IMR-90 (cell line): ENCODE results near the gene SNX25. TPM values are rescaled to one million over a fixed set of nuclear protein-coding genes. Genes with fewer than 3 reads are reported as not detected.

ENCODE experiments used
- ATAC-seq: fragments of 200-7000 bp; cut with Tn5 transposase; 2 replicates; pipeline ENCODE4 v1.9.1; 2020; ENCODE audit warnings: low read depth, mild to moderate bottlenecking, moderate library complexity
- BruUV-seq: library from RNA; stranded (reverse); fragments of 400-500 nt; replicated peaks from 2 replicates; lab custom pipeline; 2021; lab: Mats Ljungman, UMichigan
- CTCF ChIA-PET: fragments of 300-600 bp; formaldehyde crosslinking; extraction: SDS; loops from one replicate; lab custom pipeline; 2021; ENCODE audit warnings: antibody characterized with exemption; lab: Yijun Ruan, JAX
- POLR2A ChIA-PET: fragments of 300-600 bp; sonication (Branson Sonifier 250); formaldehyde crosslinking; loops from one replicate; lab custom pipeline; 2022; ENCODE audit warnings: antibody characterized with exemption; ENCODE audit not compliant: unreplicated experiment; lab: Charles Lee
- DNase-seq: peaks from one replicate; pipeline ENCODE4 v3.0.0; 2013
- H2AFZ ChIP-seq: replicated peaks from 2 replicates; pipeline ENCODE3; 2013; ENCODE audit warnings: low read length, mild to moderate bottlenecking; ENCODE audit not compliant: poor library complexity
- H2AK5ac ChIP-seq: 2 replicates; pipeline ENCODE4 v1.6.1; 2013; ENCODE audit warnings: low read depth, low read length, inconsistent platforms
- H2AK9ac ChIP-seq: replicated peaks from 2 replicates; pipeline ENCODE3; 2013; ENCODE audit warnings: mild to moderate bottlenecking, low read depth, low read length, moderate library complexity; ENCODE audit not compliant: poor library complexity
- H2BK120ac ChIP-seq: 2 replicates; pipeline ENCODE4 v1.6.1; 2013; ENCODE audit warnings: low read depth, low read length, inconsistent platforms
- H2BK15ac ChIP-seq: 3 replicates; pipeline ENCODE4 v1.6.1; 2013; ENCODE audit warnings: low read depth, low read length, inconsistent platforms
- H2BK20ac ChIP-seq: 2 replicates; pipeline ENCODE4 v1.6.1; 2013; ENCODE audit warnings: low read depth, mild to moderate bottlenecking, inconsistent platforms, low read length, moderate library complexity
- H2BK5ac ChIP-seq: 2 replicates; pipeline ENCODE4 v1.6.1; 2013; ENCODE audit warnings: mild to moderate bottlenecking, low read depth, low read length, inconsistent platforms; ENCODE audit not compliant: poor library complexity, severe bottlenecking
- H3K14ac ChIP-seq: replicated peaks from 2 replicates; pipeline ENCODE4 v1.6.1; 2013; ENCODE audit warnings: low read depth, low read length, inconsistent platforms
- H3K18ac ChIP-seq: 2 replicates; pipeline ENCODE4 v1.6.1; 2013; ENCODE audit warnings: low read depth, low read length, control low read depth
- H3K23ac ChIP-seq: 2 replicates; pipeline ENCODE4 v1.6.1; 2013; ENCODE audit warnings: low read depth, low read length, inconsistent platforms
- H3K27ac ChIP-seq: 2 replicates; pipeline ENCODE4 v1.5.1; 2013; ENCODE audit warnings: mild to moderate bottlenecking, control low read depth, low read length; ENCODE audit not compliant: insufficient read depth
- H3K27me3 ChIP-seq: 2 replicates; pipeline ENCODE4 v1.6.1; 2013; ENCODE audit warnings: low read length; ENCODE audit not compliant: control insufficient read depth, insufficient read depth
- H3K36me3 ChIP-seq: 2 replicates; pipeline ENCODE4 v1.6.1; 2013; ENCODE audit warnings: low read length, mixed read lengths; ENCODE audit not compliant: control insufficient read depth, insufficient read depth
- H3K4ac ChIP-seq: 2 replicates; pipeline ENCODE4 v1.6.1; 2013; ENCODE audit warnings: low read depth, low read length, inconsistent platforms
- H3K4me1 ChIP-seq: 2 replicates; pipeline ENCODE4 v1.6.1; 2013; ENCODE audit warnings: low read length, mixed read lengths; ENCODE audit not compliant: control insufficient read depth, insufficient read depth
- H3K4me2 ChIP-seq: 2 replicates; pipeline ENCODE4 v1.6.1; 2013; ENCODE audit warnings: low read depth, mild to moderate bottlenecking, control low read depth, low read length, moderate library complexity
- H3K4me3 ChIP-seq: 2 replicates; pipeline ENCODE4 v1.5.1; 2013; ENCODE audit warnings: low read depth, mild to moderate bottlenecking, control low read depth, low read length, moderate library complexity; ENCODE audit not compliant: insufficient read depth
- H3K56ac ChIP-seq: 2 replicates; pipeline ENCODE4 v1.6.1; 2013; ENCODE audit warnings: low read length, inconsistent platforms; ENCODE audit not compliant: insufficient read depth; ENCODE audit errors: extremely low read depth
- H3K79me1 ChIP-seq, 2 experiments: 2 replicates each; pipeline ENCODE4 v1.6.1; 2013; ENCODE audit warnings: low read length in 2 of 2, inconsistent platforms in 1 of 2, low read depth in 1 of 2
- H3K9ac ChIP-seq: 2 replicates; pipeline ENCODE4 v1.6.1; 2013; ENCODE audit warnings: low read depth, low read length, control low read depth
- H3K9me1 ChIP-seq: 2 replicates; pipeline ENCODE4 v1.6.1; 2013; ENCODE audit warnings: low read length, inconsistent platforms; ENCODE audit not compliant: insufficient read depth
- H3K9me3 ChIP-seq: 2 replicates; pipeline ENCODE4 v1.6.1; 2013; ENCODE audit warnings: low read length; ENCODE audit not compliant: control insufficient read depth, insufficient read depth
- H4K20me1 ChIP-seq: 2 replicates; pipeline ENCODE4 v1.6.1; 2013; ENCODE audit warnings: low read length, inconsistent platforms; ENCODE audit not compliant: insufficient read depth
- H4K5ac ChIP-seq: 2 replicates; pipeline ENCODE4 v1.6.1; 2013; ENCODE audit warnings: mild to moderate bottlenecking, low read depth, low read length, control low read depth
- H4K8ac ChIP-seq, 2 experiments: 2 replicates each; pipeline ENCODE4 v1.6.1; 2013; ENCODE audit warnings: low read depth in 2 of 2, low read length in 2 of 2, control low read depth in 1 of 2, inconsistent platforms in 1 of 2
- H4K91ac ChIP-seq: 2 replicates; pipeline ENCODE4 v1.6.1; 2013; ENCODE audit warnings: low read depth, low read length, inconsistent platforms; ENCODE audit not compliant: insufficient read depth
- BHLHE40 ChIP-seq: fragments of 150-350 bp; IDR thresholded peaks from 2 replicates; pipeline ENCODE4 v1.6.1; 2016; ENCODE audit warnings: mild to moderate bottlenecking, low read depth, low read length
- CEBPB ChIP-seq: IDR thresholded peaks from 2 replicates; pipeline ENCODE4 v1.6.1; 2012; ENCODE audit warnings: low read depth, low read length, improper control_type of control experiment
- CHD1 ChIP-seq: IDR thresholded peaks from 2 replicates; pipeline ENCODE4 v1.6.1; 2012; ENCODE audit warnings: low read depth, low read length, improper control_type of control experiment
- FOS ChIP-seq: fragments of 150-350 bp; IDR thresholded peaks from 2 replicates; pipeline ENCODE4 v1.6.1; 2016; ENCODE audit warnings: low read depth, low read length
- MAFK ChIP-seq: IDR thresholded peaks from 2 replicates; pipeline ENCODE4 v1.6.1; 2012; ENCODE audit warnings: low read depth, low read length, improper control_type of control experiment
- MAZ ChIP-seq: IDR thresholded peaks from 2 replicates; pipeline ENCODE4 v1.6.1; 2012; ENCODE audit warnings: low read depth, mild to moderate bottlenecking, low read length, improper control_type of control experiment, moderate library complexity, borderline replicate concordance
- MXI1 ChIP-seq: IDR thresholded peaks from 2 replicates; pipeline ENCODE4 v1.6.1; 2012; ENCODE audit warnings: low read depth, mild to moderate bottlenecking, low read length, moderate library complexity, borderline replicate concordance
- NFE2L2 ChIP-seq: fragments of 150-350 bp; IDR thresholded peaks from 2 replicates; pipeline ENCODE4 v1.6.1; 2016; ENCODE audit warnings: low read depth, mild to moderate bottlenecking, low read length
- POLR2A ChIP-seq: IDR thresholded peaks from 2 replicates; pipeline ENCODE4 v1.6.1; 2012; ENCODE audit warnings: mild to moderate bottlenecking, low read depth, low read length
- RAD21 ChIP-seq: IDR thresholded peaks from 2 replicates; pipeline ENCODE4 v1.6.1; 2012; ENCODE audit warnings: low read length, improper control_type of control experiment
- RCOR1 ChIP-seq: IDR thresholded peaks from 2 replicates; pipeline ENCODE4 v1.6.1; 2012; ENCODE audit warnings: mild to moderate bottlenecking, low read length, improper control_type of control experiment; ENCODE audit not compliant: insufficient replicate concordance
- RFX5 ChIP-seq: IDR thresholded peaks from 2 replicates; pipeline ENCODE4 v1.8.0; 2012; ENCODE audit warnings: low read depth, mild to moderate bottlenecking, low read length, moderate library complexity
- SMC3 ChIP-seq: fragments of 150-350 bp; IDR thresholded peaks from 2 replicates; pipeline ENCODE4 v1.6.1; 2016; ENCODE audit warnings: low read depth, mild to moderate bottlenecking, antibody characterized with exemption, low read length, moderate library complexity
- WGBS, 2 experiments: methylation state at CpG; one replicate each; pipeline versions ENCODE4 v1.1.5 to v1.1.7; 2013; ENCODE audit warnings: missing lambda C conversion rate in 2 of 2; ENCODE audit not compliant: insufficient read length in 1 of 2; ENCODE audit errors: extremely low coverage in 2 of 2; 5-methylcytosine and 5-hydroxymethylcytosine counted together
- dilution Hi-C: fragments of 300-500 bp; cut with HindIII; formaldehyde crosslinking; loops from one replicate; pipeline ENCODE4 v1.14.3; 2018; ENCODE audit warnings: low sequenced_read_pairs; ENCODE audit not compliant: unreplicated experiment
- in situ Hi-C: fragments of 300-500 bp; cut with MboI; formaldehyde crosslinking; loops from 3 replicates; pipeline ENCODE4 v1.14.3; 2019; ENCODE audit warnings: low sequenced_read_pairs, inconsistent platforms, mixed read lengths
- intact Hi-C: fragments of 100-400 bp; cut with micrococcal nuclease; formaldehyde crosslinking; loops from 2 replicates; pipeline ENCODE4 v1.10.0; 2022
- polyA plus RNA-seq, 3 experiments: library from polyadenylated mRNA; depleted of rRNA; stranded (reverse); fragments of >200 nt; gene quantifications; 2 replicates each; pipeline ENCODE4 v1.2.3, GENCODE V29; 2012; ENCODE audit warnings: low replicate concordance in 1 of 3
- total RNA-seq: library from RNA; depleted of rRNA; stranded (reverse); fragments of >200 nt; gene quantifications from 2 replicates; pipeline ENCODE4 v1.2.3, GENCODE V29; 2012
- TF ChIP-seq, protein P1 (sequence below): fragments of 150-350 bp; IDR thresholded peaks from 2 replicates; pipeline ENCODE4 v1.6.1; 2017; ENCODE audit warnings: mild to moderate bottlenecking, antibody characterized with exemption, low read length, low read depth
- TF ChIP-seq, protein P2 (sequence below): fragments of 150-350 bp; IDR thresholded peaks from 2 replicates; pipeline ENCODE4 v1.6.1; 2016; ENCODE audit warnings: low read depth, mild to moderate bottlenecking, low read length, moderate library complexity, borderline replicate concordance
- TF ChIP-seq, protein P3 (sequence below): conservative IDR thresholded peaks from 2 replicates; pipeline ENCODE4 v1.5.1; 2012; ENCODE audit warnings: mild to moderate bottlenecking, low read depth, low read length, improper control_type of control experiment

SNX25 gene
- total and polyA plus RNA-seq, 2 of the 4 experiments (the other 2 are of a cell fraction): 11.4 to 28.3 TPM

DNA sequence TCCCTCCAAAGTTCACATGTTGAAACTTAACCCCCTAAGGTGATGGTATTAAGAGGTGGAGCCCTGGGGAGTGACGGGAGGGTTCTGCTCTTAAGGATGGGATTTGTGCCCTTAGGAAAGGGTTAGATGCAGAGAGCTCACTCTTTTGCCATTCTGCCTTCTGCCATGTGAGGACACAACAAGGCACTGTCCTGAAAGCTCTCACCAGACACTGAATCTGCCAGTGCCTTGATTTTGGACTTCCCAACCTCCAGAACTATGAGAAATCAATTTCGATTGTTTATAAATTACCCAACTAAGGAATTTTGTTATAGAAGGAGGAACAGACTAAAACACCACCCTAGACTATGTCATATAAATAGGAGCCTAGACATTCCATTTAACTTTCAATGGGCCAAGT lies 174.7 kb downstream of the SNX25 start:
- H4K20me1 ChIP-seq: no peaks in the 10 kb centered on the region
- H3K14ac ChIP-seq: no peak overlapping the region
- no peaks in the 10 kb centered on the region for H3K79me1 ChIP-seq
- no peaks in the 10 kb centered on the region for H3K4me1 ChIP-seq
- H2BK5ac ChIP-seq: no peak overlapping the region
- ChIA-PET POLR2A (no interaction called here), CTCF (interaction anchor here (0.6 kb wide), 1 partner anchor 88 kb away, joined by 3 read pairs; the partner anchor contains the start of gene CCDC110)
- TF ChIP-seq RAD21 (no peak), MAZ (no peak), CEBPB (no peak), MAFK (no peak), BHLHE40 (no peak), RCOR1 (no peak), CHD1 (no peak), NFE2L2 (no peak), MXI1 (no peak), FOS (no peak), SMC3 (no peak), RFX5 (no peak), POLR2A (no peak)
- TF ChIP-seq, protein P1, sequence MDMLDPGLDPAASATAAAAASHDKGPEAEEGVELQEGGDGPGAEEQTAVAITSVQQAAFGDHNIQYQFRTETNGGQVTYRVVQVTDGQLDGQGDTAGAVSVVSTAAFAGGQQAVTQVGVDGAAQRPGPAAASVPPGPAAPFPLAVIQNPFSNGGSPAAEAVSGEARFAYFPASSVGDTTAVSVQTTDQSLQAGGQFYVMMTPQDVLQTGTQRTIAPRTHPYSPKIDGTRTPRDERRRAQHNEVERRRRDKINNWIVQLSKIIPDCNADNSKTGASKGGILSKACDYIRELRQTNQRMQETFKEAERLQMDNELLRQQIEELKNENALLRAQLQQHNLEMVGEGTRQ: no peak
- TF ChIP-seq, protein P2, sequence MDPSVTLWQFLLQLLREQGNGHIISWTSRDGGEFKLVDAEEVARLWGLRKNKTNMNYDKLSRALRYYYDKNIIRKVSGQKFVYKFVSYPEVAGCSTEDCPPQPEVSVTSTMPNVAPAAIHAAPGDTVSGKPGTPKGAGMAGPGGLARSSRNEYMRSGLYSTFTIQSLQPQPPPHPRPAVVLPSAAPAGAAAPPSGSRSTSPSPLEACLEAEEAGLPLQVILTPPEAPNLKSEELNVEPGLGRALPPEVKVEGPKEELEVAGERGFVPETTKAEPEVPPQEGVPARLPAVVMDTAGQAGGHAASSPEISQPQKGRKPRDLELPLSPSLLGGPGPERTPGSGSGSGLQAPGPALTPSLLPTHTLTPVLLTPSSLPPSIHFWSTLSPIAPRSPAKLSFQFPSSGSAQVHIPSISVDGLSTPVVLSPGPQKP: no peak
- TF ChIP-seq, protein P3, sequence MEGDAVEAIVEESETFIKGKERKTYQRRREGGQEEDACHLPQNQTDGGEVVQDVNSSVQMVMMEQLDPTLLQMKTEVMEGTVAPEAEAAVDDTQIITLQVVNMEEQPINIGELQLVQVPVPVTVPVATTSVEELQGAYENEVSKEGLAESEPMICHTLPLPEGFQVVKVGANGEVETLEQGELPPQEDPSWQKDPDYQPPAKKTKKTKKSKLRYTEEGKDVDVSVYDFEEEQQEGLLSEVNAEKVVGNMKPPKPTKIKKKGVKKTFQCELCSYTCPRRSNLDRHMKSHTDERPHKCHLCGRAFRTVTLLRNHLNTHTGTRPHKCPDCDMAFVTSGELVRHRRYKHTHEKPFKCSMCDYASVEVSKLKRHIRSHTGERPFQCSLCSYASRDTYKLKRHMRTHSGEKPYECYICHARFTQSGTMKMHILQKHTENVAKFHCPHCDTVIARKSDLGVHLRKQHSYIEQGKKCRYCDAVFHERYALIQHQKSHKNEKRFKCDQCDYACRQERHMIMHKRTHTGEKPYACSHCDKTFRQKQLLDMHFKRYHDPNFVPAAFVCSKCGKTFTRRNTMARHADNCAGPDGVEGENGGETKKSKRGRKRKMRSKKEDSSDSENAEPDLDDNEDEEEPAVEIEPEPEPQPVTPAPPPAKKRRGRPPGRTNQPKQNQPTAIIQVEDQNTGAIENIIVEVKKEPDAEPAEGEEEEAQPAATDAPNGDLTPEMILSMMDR: no peak
- DNase-seq (no peak), ATAC-seq (no peak)
- H3K27ac ChIP-seq: no peak overlapping the region
- in situ Hi-C loops (no loop called here), intact Hi-C loops (no loop called here), dilution Hi-C loops (no loop called here)
- WGBS, 2 experiments: no CpG with 5 or more reads among the region's 2 CpGs
- no peak overlapping the region for H3K18ac ChIP-seq
- H3K4me3 ChIP-seq: no peak overlapping the region
- H3K9ac ChIP-seq: no peak overlapping the region
- no TSS peak for BruUV-seq
- H2BK20ac ChIP-seq: no peak overlapping the region
- H3K36me3 ChIP-seq: peaks cover 2% of the 10 kb centered on the region; the same call in 1 of the 2 replicates
- H2AK5ac ChIP-seq: no peak overlapping the region
- H3K27me3 ChIP-seq: no peaks in the 10 kb centered on the region
- no peak overlapping the region for H3K56ac ChIP-seq
- H2BK120ac ChIP-seq: no peak overlapping the region
- no peak overlapping the region for H4K8ac ChIP-seq
- H4K5ac ChIP-seq: no peak overlapping the region
- no peak overlapping the region for H4K91ac ChIP-seq
- H3K9me3 ChIP-seq: peaks cover 5% of the 10 kb centered on the region
- no peak overlapping the region for H3K4me2 ChIP-seq
- no peak overlapping the region for H2BK15ac ChIP-seq
- no peak overlapping the region for H2AK9ac ChIP-seq
- no peaks in the 10 kb centered on the region for H3K9me1 ChIP-seq
- no peak overlapping the region for H2AFZ ChIP-seq
- no peak overlapping the region for H3K4ac ChIP-seq
- no peak overlapping the region for H3K23ac ChIP-seq
